Tibial nerve (tissue), 4 donors: ENCODE data around the gene ACVR1. TPM values are rescaled to one million over a fixed set of nuclear protein-coding genes. Genes with fewer than 3 reads are reported as not detected.

Source experiments
- DNase-seq, 2 donors: peaks; one replicate each; pipeline ENCODE4 v3.0.0-alpha.2; 2019; ENCODE audit warnings: low spot score in 2 of 2
- H3K27ac ChIP-seq, 4 donors: fragments of 200-600 bp; sonication (generic) in 3 of 4; one replicate each; pipeline ENCODE4 v1.5.1; 2017 to 2019; ENCODE audit warnings: mild to moderate bottlenecking in 1 of 4
- H3K27me3 ChIP-seq, 2 donors: fragments of 200-600 bp; sonication (generic) in 1 of 2; one replicate each; pipeline versions ENCODE4 v1.5.1 to v1.6.0; 2017 to 2019
- H3K36me3 ChIP-seq, 3 donors: fragments of 200-600 bp; sonication (generic); one replicate each; pipeline ENCODE4 v1.5.1; 2018 to 2019
- H3K4me1 ChIP-seq, 4 donors: fragments of 200-600 bp; sonication (generic) in 3 of 4; one replicate each; pipeline ENCODE4 v1.5.1; 2017 to 2019
- H3K4me3 ChIP-seq, 4 donors: fragments of 200-600 bp; sonication (generic) in 3 of 4; one replicate each; pipeline ENCODE4 v1.5.1; 2017 to 2019; ENCODE audit warnings: mild to moderate bottlenecking in 1 of 4, moderate library complexity in 1 of 4
- H3K9me3 ChIP-seq, 4 donors: fragments of 200-600 bp; sonication (generic) in 3 of 4; one replicate each; pipeline ENCODE4 v1.5.1; 2017 to 2019
- CTCF ChIP-seq, 5 experiments: fragments of 200-600 bp in 3 of 5; fragments of 450-650 bp in 2 of 5; sonication (generic) in 3 of 5; IDR thresholded peaks; one replicate each; pipeline ENCODE4 v1.5.1; 2016 to 2019; ENCODE audit warnings: antibody characterized with exemption in 5 of 5, mild to moderate bottlenecking in 3 of 5, moderate library complexity in 2 of 5
- EP300 ChIP-seq, 2 donors: sonication (generic); formaldehyde crosslinking; IDR thresholded peaks; one replicate each; pipeline ENCODE4 v1.6.1; 2017; ENCODE audit warnings: antibody characterized with exemption in 2 of 2, mild to moderate bottlenecking in 1 of 2
- POLR2A ChIP-seq, 2 donors: fragments of 450-650 bp; IDR thresholded peaks; one replicate each; pipeline ENCODE4 v1.6.1; 2017; ENCODE audit warnings: antibody characterized with exemption in 2 of 2, mild to moderate bottlenecking in 2 of 2, moderate library complexity in 2 of 2
- whole genome bisulfite sequencing, 2 donors: methylation state at CpG; one replicate each; pipeline ENCODE4 v1.1.5; 2018; 5-methylcytosine and 5-hydroxymethylcytosine counted together
- small RNA-seq: library from RNA; depleted of rRNA; stranded (forward); fragments of <200 nt; gene quantifications from one replicate; pipeline ENCODE3, GENCODE V24; 2016
- total RNA-seq, 4 donors: library from RNA; depleted of rRNA; stranded (reverse); fragments of >200 nt; gene quantifications; one replicate each; pipeline ENCODE4 v1.1.0, GENCODE V29; 2016

The ACVR1 gene
- total RNA-seq, 4 donors from 2014 or later, result 19.2 to 24.7 (median 22.8) TPM

DNA sequence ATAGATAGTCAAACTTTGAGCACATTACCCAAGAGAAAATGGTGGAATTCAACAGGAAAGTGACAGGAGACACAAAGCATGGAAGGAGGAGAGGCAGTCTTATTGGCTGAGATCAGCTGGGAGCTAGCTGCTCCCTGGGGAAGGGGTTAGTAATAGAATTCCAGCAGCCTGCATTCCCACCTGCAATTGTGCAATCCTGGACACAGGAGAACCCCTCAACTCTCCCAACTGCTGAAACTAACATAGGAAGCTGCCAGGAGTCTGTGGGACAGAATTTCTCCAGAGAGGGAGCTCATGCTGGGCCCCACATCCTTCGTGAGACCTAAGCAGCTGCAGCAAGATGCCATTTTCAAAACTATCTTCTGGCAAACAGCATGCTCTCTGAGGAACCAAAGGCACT lies 177.7 kb downstream of the ACVR1 start:
- no peak for DNase-seq
- Histone ChIP-seq H3K36me3 (no peaks in the 10 kb centered on the region), H3K27me3 (no peaks in the 10 kb centered on the region), H3K9me3 (peaks cover 0 to 35% (median 12%) of the 10 kb centered on the region in 4 donors), H3K27ac (no peak overlapping the region), H3K4me1 (no peaks in the 10 kb centered on the region), H3K4me3 (no peak overlapping the region)
- TF ChIP-seq CTCF (IDR thresholded peaks at IDR 0.05), result no peak
- no peak for TF ChIP-seq EP300 (IDR thresholded peaks at IDR 0.05)
- TF ChIP-seq POLR2A (IDR thresholded peaks at IDR 0.05), result no peak
- WGBS, 2 donors, result 60 to 83% methylated on average over 1 of the region's 1 CpG

DNA sequence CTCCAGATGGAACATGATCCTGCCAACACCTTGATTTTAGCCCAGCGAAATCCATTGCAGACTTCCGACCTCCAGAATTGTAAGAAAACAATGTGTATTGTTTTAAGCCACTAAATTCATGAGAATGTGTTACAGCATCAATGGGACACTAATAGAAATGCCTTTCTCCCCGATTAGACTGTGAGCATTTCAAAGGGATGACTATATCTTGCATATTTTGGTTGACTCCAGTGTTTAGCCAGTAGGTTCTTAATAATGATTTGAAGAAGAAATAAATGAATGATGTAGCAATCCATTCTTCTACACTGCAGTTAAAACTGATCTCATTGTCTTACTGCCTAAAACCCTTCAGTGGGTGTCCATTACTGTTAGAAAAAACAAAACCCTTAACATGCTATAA lies 180.1 kb downstream of the ACVR1 start:
- WGBS, 2 donors, result 76 to 79% methylated on average over 3 of the region's 3 CpGs
- H3K4me1 ChIP-seq, result no peaks in the 10 kb centered on the region
- TF ChIP-seq POLR2A (IDR thresholded peaks at IDR 0.05) (no peak), CTCF (IDR thresholded peaks at IDR 0.05) (no peak), EP300 (IDR thresholded peaks at IDR 0.05) (no peak)

GRCh38 chr2:157692768-157693167 lies 183.4 kb downstream of the ACVR1 start:
- Histone ChIP-seq H3K4me3 (no peak overlapping the region), H3K27me3 (no peaks in the 10 kb centered on the region), H3K4me1 (no peaks in the 10 kb centered on the region), H3K9me3 (peaks cover 0 to 6% (median 0%) of the 10 kb centered on the region in 4 donors), H3K27ac (no peak overlapping the region), H3K36me3 (no peaks in the 10 kb centered on the region)
- TF ChIP-seq CTCF (IDR thresholded peaks at IDR 0.05) (no peak), POLR2A (IDR thresholded peaks at IDR 0.05) (no peak), EP300 (IDR thresholded peaks at IDR 0.05) (no peak)
- 86 to 90% methylated on average over 2 of the region's 2 CpGs for WGBS, 2 donors
- no peak for DNase-seq

More for the DNA sequence above, 180.1 kb downstream of the ACVR1 start:
- DNase-seq, result no peak
- Histone ChIP-seq H3K36me3 (no peaks in the 10 kb centered on the region), H3K9me3 (peaks cover 0 to 15% (median 4%) of the 10 kb centered on the region in 4 donors), H3K27ac (no peak overlapping the region), H3K4me3 (no peak overlapping the region), H3K27me3 (no peaks in the 10 kb centered on the region)

- peaks cover 0 to 6% (median 0%) of the 10 kb centered on the region in 4 donors for H3K9me3 ChIP-seq
- H3K27ac ChIP-seq, result no peak overlapping the region
- TF ChIP-seq POLR2A (IDR thresholded peaks at IDR 0.05) (no peak), CTCF (IDR thresholded peaks at IDR 0.05) (no peak), EP300 (IDR thresholded peaks at IDR 0.05) (no peak)
- no peaks in the 10 kb centered on the region for H3K27me3 ChIP-seq
- no peaks in the 10 kb centered on the region for H3K4me1 ChIP-seq
- no peak overlapping the region for H3K4me3 ChIP-seq
- H3K36me3 ChIP-seq, result no peaks in the 10 kb centered on the region
- no peak for DNase-seq
- 82 to 88% methylated on average over 4 of the region's 4 CpGs for WGBS, 2 donors
These were observed 184.4 kb downstream of the ACVR1 start for GRCh38 chr2:157691695-157692094.

DNA sequence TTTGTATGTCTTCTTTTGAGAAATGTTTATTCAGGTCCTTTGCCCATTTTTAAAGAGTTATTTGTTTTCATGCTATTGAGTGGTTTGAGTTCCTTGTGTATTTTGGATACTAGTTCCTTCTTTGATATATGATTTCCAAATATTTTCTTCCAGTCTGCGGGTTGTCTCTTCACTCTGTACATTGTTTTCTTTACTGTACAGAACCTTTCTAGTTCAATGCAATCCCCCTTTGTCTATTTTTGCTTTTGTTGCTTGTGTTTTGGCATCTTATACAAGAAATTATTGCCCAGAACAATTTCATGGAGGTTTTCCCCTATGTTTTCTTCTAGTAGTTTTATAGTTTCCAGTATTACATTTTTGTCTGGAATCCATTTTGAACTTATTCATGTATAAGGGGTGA lies 185.0 kb downstream of the ACVR1 start:
- Histone ChIP-seq H3K27ac (no peak overlapping the region), H3K9me3 (peaks cover 0 to 6% (median 0%) of the 10 kb centered on the region in 4 donors), H3K36me3 (no peaks in the 10 kb centered on the region), H3K4me3 (no peak overlapping the region), H3K27me3 (no peaks in the 10 kb centered on the region), H3K4me1 (no peaks in the 10 kb centered on the region)
- 56 to 74% methylated on average over 1 of the region's 1 CpG for WGBS, 2 donors
- no peak for DNase-seq
- TF ChIP-seq POLR2A (IDR thresholded peaks at IDR 0.05) (no peak), EP300 (IDR thresholded peaks at IDR 0.05) (no peak), CTCF (IDR thresholded peaks at IDR 0.05) (no peak)

Small RNA genes within 50 kb of the gene (small RNA-seq; reads per million reads assigned to genes)
- gene RNU6-436P, result not detected

Other genes starting within 250 kb of the ACVR1 start
- 1 to 10 TPM; 1.4 to 9.4 (median 5.4) TPM for gene ACVR1C, start 247.5 kb downstream of the ACVR1 start, total RNA-seq
- not detected for gene UPP2, start 225.5 kb upstream of the ACVR1 start, total RNA-seq